IMR-90 (cell line): ENCODE results near the gene MYH7B.

ENCODE experiments used
- CHD1 ChIP-seq: IDR thresholded peaks from 2 replicates; pipeline ENCODE4 v1.6.1; 2012; ENCODE audit warnings: low read depth, low read length, improper control_type of control experiment
- CTCF ChIP-seq: conservative IDR thresholded peaks from 2 replicates; pipeline ENCODE4 v1.5.1; 2012; ENCODE audit warnings: mild to moderate bottlenecking, low read depth, low read length, improper control_type of control experiment
- ELK1 ChIP-seq: fragments of 150-350 bp; IDR thresholded peaks from 2 replicates; pipeline ENCODE4 v1.6.1; 2016; ENCODE audit warnings: low read depth, mild to moderate bottlenecking, low read length, moderate library complexity, borderline replicate concordance
- FOS ChIP-seq: fragments of 150-350 bp; IDR thresholded peaks from 2 replicates; pipeline ENCODE4 v1.6.1; 2016; ENCODE audit warnings: low read depth, low read length
- MAZ ChIP-seq: IDR thresholded peaks from 2 replicates; pipeline ENCODE4 v1.6.1; 2012; ENCODE audit warnings: low read depth, mild to moderate bottlenecking, low read length, improper control_type of control experiment, moderate library complexity, borderline replicate concordance
- MXI1 ChIP-seq: IDR thresholded peaks from 2 replicates; pipeline ENCODE4 v1.6.1; 2012; ENCODE audit warnings: low read depth, mild to moderate bottlenecking, low read length, moderate library complexity, borderline replicate concordance
- POLR2A ChIP-seq: IDR thresholded peaks from 2 replicates; pipeline ENCODE4 v1.6.1; 2012; ENCODE audit warnings: mild to moderate bottlenecking, low read depth, low read length
- RAD21 ChIP-seq: IDR thresholded peaks from 2 replicates; pipeline ENCODE4 v1.6.1; 2012; ENCODE audit warnings: low read length, improper control_type of control experiment
- RCOR1 ChIP-seq: IDR thresholded peaks from 2 replicates; pipeline ENCODE4 v1.6.1; 2012; ENCODE audit warnings: mild to moderate bottlenecking, low read length, improper control_type of control experiment; ENCODE audit not compliant: insufficient replicate concordance
- RFX5 ChIP-seq: IDR thresholded peaks from 2 replicates; pipeline ENCODE4 v1.8.0; 2012; ENCODE audit warnings: low read depth, mild to moderate bottlenecking, low read length, moderate library complexity
- TF ChIP-seq, protein P1 (sequence below): fragments of 150-350 bp; IDR thresholded peaks from 2 replicates; pipeline ENCODE4 v1.6.1; 2017; ENCODE audit warnings: mild to moderate bottlenecking, antibody characterized with exemption, low read length, low read depth

GRCh38 chr20:34997774-34998173 is 42.1 kb downstream of the MYH7B start:
- TF ChIP-seq POLR2A (no peak), CTCF (no peak), RCOR1 (no peak), MAZ (no peak), MXI1 (no peak), RAD21 (no peak), FOS (no peak), RFX5 (no peak), ELK1 (no peak), CHD1 (no peak)
- TF ChIP-seq, protein P1, sequence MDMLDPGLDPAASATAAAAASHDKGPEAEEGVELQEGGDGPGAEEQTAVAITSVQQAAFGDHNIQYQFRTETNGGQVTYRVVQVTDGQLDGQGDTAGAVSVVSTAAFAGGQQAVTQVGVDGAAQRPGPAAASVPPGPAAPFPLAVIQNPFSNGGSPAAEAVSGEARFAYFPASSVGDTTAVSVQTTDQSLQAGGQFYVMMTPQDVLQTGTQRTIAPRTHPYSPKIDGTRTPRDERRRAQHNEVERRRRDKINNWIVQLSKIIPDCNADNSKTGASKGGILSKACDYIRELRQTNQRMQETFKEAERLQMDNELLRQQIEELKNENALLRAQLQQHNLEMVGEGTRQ: no peak
